Measurements from ENCODE around the gene APBA2.

DNA sequence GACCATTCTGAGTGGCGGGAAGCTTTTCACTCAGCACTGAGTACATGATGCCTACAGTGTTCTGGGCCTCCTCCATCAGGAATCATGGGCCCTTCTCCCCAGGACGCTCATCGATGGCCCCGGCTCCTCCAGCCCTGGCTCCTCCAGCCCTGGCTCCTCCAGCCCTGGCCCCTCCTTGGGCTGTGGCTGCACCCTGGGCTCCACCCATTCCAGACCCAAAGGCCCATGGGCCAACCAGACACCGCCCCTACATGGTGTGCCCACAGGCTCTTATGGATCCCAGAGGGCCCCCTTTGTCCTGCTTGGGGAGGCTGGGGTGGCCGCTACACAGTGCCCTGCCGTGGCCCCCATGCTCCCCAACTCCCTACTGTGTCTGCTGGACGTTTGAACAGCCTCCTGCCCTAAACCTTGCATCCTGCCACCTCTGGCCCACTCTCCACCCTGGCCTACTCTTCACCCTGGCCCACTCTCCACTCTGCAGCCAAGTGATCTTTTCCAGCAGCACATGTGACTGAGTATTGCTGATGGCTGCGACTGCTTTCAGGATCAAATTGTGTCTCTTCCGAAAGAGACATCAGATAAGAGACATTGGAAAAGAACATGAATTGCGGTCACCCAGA, 57.9 kb downstream of the APBA2 start:
- TF ChIP-seq CTCF (IDR thresholded peaks at IDR 0.05; ENCODE audit: low read length) (no peak), EZH2 (IDR thresholded peaks at IDR 0.05; ENCODE audit: borderline replicate concordance, low read length) (no peak)

All from OCI-LY1 (cell line).